ENCODE results near the gene NDUFAF4. TPM values are rescaled to one million over a fixed set of nuclear protein-coding genes. Genes with fewer than 3 reads are reported as not detected.

NDUFAF4 gene
- total and polyA plus RNA-seq, 10 of the 15 experiments (the other 5 are each of a cell fraction or from before 2014, with no cell fraction given): 26.9 to 188 (median 76.9) TPM

- TF ChIP-seq ZNF24 (IDR thresholded peaks at IDR 0.05): no peak
- TF ChIP-seq PML (IDR thresholded peaks at IDR 0.05; ENCODE audit: low read length): no peak; the same call in 1 of the 2 replicates
- no peak for TF ChIP-seq SMAD1 (IDR thresholded peaks at IDR 0.05; ENCODE audit: low read depth, partially characterized antibody)
- TF ChIP-seq SUPT20H (IDR thresholded peaks at IDR 0.05; ENCODE audit: borderline replicate concordance, control insufficient read depth, low read depth, low read length): no peak
- TF ChIP-seq ATF2 (IDR thresholded peaks at IDR 0.05; ENCODE audit: low read length): peak; percentile 67; the same call in 1 of the 2 replicates
- TF ChIP-seq STAT1 (conservative IDR thresholded peaks at IDR 0.05): no peak
- no peak for TF ChIP-seq PAX5 (IDR thresholded peaks at IDR 0.05; ENCODE audit: borderline replicate concordance, low read depth, low read length)
- peak; percentile 79 for TF ChIP-seq JUNB (IDR thresholded peaks at IDR 0.05)
- no peak for TF ChIP-seq RAD51 (IDR thresholded peaks at IDR 0.05)
- no peak for TF ChIP-seq JUND (IDR thresholded peaks at IDR 0.05; ENCODE audit: low read depth, low read length)
- TF ChIP-seq LARP7 (IDR thresholded peaks at IDR 0.05): no peak
- peak; percentile 58; the same call in 1 of the 2 replicates for TF ChIP-seq RUNX3 (IDR thresholded peaks at IDR 0.05; ENCODE audit: low read length)
These were observed 9.8 kb upstream of the NDUFAF4 start (continued) for GRCh38 chr6:96907498-96907897.

- no peak for FAIRE-seq
- TF ChIP-seq MAX (IDR thresholded peaks at IDR 0.05; ENCODE audit: low read depth, low read length): no peak
- no peak for TF ChIP-seq RB1 (IDR thresholded peaks at IDR 0.05; ENCODE audit: borderline replicate concordance)
- no peak for TF ChIP-seq STAT1 (conservative IDR thresholded peaks at IDR 0.05)
- TF ChIP-seq E4F1 (IDR thresholded peaks at IDR 0.05; ENCODE audit: borderline replicate concordance, partially characterized antibody): no peak
- no peak for TF ChIP-seq CHD1 (IDR thresholded peaks at IDR 0.05; ENCODE audit: low read depth, low read length)
- no peak for TF ChIP-seq RELA (IDR thresholded peaks at IDR 0.05; ENCODE audit: borderline replicate concordance, partially characterized antibody)
- TF ChIP-seq MXI1 (IDR thresholded peaks at IDR 0.05; ENCODE audit: low read depth, low read length): no peak
- no peak for TF ChIP-seq POLR2A (IDR thresholded peaks at IDR 0.05; ENCODE audit: low read depth, low read length)
- TF ChIP-seq TCF7 (IDR thresholded peaks at IDR 0.05; ENCODE audit: borderline replicate concordance): no peak
- TF ChIP-seq MEF2A (IDR thresholded peaks at IDR 0.05; ENCODE audit: insufficient read depth, low read depth, low read length): no peak
- TF ChIP-seq ASH2L (IDR thresholded peaks at IDR 0.05; ENCODE audit: borderline replicate concordance, low read depth): no peak
- no peak for TF ChIP-seq POU2F2 (IDR thresholded peaks at IDR 0.05; ENCODE audit: borderline replicate concordance, low read depth, low read length)
- TF ChIP-seq IRF4 (IDR thresholded peaks at IDR 0.05; ENCODE audit: low read depth, low read length): no peak
- no peak for TF ChIP-seq PML (IDR thresholded peaks at IDR 0.05; ENCODE audit: low read length)
These were observed 3.2 kb upstream of the NDUFAF4 start for GRCh38 chr6:96900873-96901272.

More at GRCh38 chr6:96900873-96901272, 3.2 kb upstream of the NDUFAF4 start:
- H3K4me1 ChIP-seq (ENCODE audit: control insufficient read depth, insufficient read depth, low read length): no peaks in the 10 kb centered on the region
- H2AFZ ChIP-seq (ENCODE audit: control insufficient read depth, low read depth, low read length): no peak overlapping the region
- no peaks in the 10 kb centered on the region for H3K27me3 ChIP-seq (replicated peaks in 1 of 2; ENCODE audit: control insufficient read depth in 2 of 2, insufficient read depth in 2 of 2, low read length in 1 of 2)
- H3K4me2 ChIP-seq (ENCODE audit: control insufficient read depth, insufficient read depth): no peak overlapping the region
- H3K79me2 ChIP-seq (ENCODE audit: control insufficient read depth, insufficient read depth, low read length): peaks cover 18% of the 10 kb centered on the region
- H3K36me3 ChIP-seq (ENCODE audit: control insufficient read depth in 2 of 2, insufficient read depth in 2 of 2, low read length in 1 of 2): no peaks in the 10 kb centered on the region
- BruUV-seq (replicated peaks): no TSS peak
- intact Hi-C loops (cut with micrococcal nuclease; ENCODE audit: unreplicated experiment): no loop called here
- no peak overlapping the region for H3K9ac ChIP-seq (ENCODE audit: control insufficient read depth, insufficient read depth, low read length)
- ChIA-PET SMC1A (ENCODE audit: uncharacterized antibody, unreplicated experiment) (interaction anchor here (3.2 to 3.4 kb wide), 2 partner anchors 149 to 157 kb away, joined by 12 to 52 read pairs; no protein-coding TSS in a partner anchor), RAD21 (ENCODE audit: unreplicated experiment) (no interaction called here), CTCF (interaction anchor here (1.2 to 4.3 kb wide), 3 partner anchors 20 to 157 kb away, joined by 3 to 82 read pairs (median 32); no protein-coding TSS in a partner anchor), POLR2A (no interaction called here)
- H3K4me3 ChIP-seq: no peak overlapping the region
- H3K27ac ChIP-seq (ENCODE audit: control insufficient read depth, insufficient read depth): no peak overlapping the region
- WGBS (ENCODE audit: insufficient coverage, insufficient replicate concordance, low lambda C conversion rate, missing lambda C conversion rate): 97% methylated on average over 2 of the region's 2 CpGs
- in situ Hi-C loops (cut with MboI): no loop called here
- no peaks in the 10 kb centered on the region for H4K20me1 ChIP-seq (ENCODE audit: control insufficient read depth, insufficient read depth)
- no peaks in the 10 kb centered on the region for H3K9me3 ChIP-seq (replicated peaks; ENCODE audit: control insufficient read depth, insufficient read depth, low read length)
- no peak for ATAC-seq
- DNase-seq (ENCODE audit: low read depth, low spot score): no peak

Data from GM12878 (cell line).